Measurements from ENCODE around the gene KRTAP20-3.

GRCh38 chr21:30598802-30599201, 43.9 kb upstream of the KRTAP20-3 start, which contains the start of gene KRTAP6-2:
- TF ChIP-seq CTCF (IDR thresholded peaks at IDR 0.05; ENCODE audit: borderline replicate concordance, extremely low read depth, low read length, poor library complexity, severe bottlenecking) (no peak), EZH2 (IDR thresholded peaks at IDR 0.05; ENCODE audit: borderline replicate concordance, low read depth, low read length, severe bottlenecking) (no peak)

Data from DND-41 (cell line).